Measurements from ENCODE around the gene GPR83.

The GPR83 gene

GRCh38 chr11:94424662-94425061, 23.4 kb upstream of the GPR83 start:
- H3K9me3 ChIP-seq (ENCODE audit: control insufficient read depth, insufficient read depth, low read length): no peaks in the 10 kb centered on the region
- H3K79me2 ChIP-seq (ENCODE audit: control insufficient read depth, low read length): peaks cover 5% of the 10 kb centered on the region; the same call in 1 of the 2 replicates
- H3K4me2 ChIP-seq (ENCODE audit: low read length): no peak overlapping the region
- no peaks in the 10 kb centered on the region for H3F3A ChIP-seq (ENCODE audit: control insufficient read depth, insufficient read depth)
- no peak overlapping the region for H3K27ac ChIP-seq (ENCODE audit: low read depth, low read length)
- H3K36me3 ChIP-seq (ENCODE audit: control insufficient read depth, low read length): peaks cover 74% of the 10 kb centered on the region
- no peaks in the 10 kb centered on the region for H3K9me2 ChIP-seq (replicated peaks; ENCODE audit: control insufficient read depth, low read length)
- no peaks in the 10 kb centered on the region for H4K20me1 ChIP-seq (ENCODE audit: control insufficient read depth, insufficient read depth, low read depth, low read length)
- no peaks in the 10 kb centered on the region for H3K27me3 ChIP-seq (ENCODE audit: control insufficient read depth, low read length)
- H3K4me1 ChIP-seq (ENCODE audit: control insufficient read depth, low read length): peaks cover 7% of the 10 kb centered on the region; the same call in 1 of the 2 replicates
- TF ChIP-seq EZH2phosphoT487 (IDR thresholded peaks at IDR 0.05; ENCODE audit: borderline replicate concordance, low read length): no peak
- no peak for TF ChIP-seq CTCF (IDR thresholded peaks at IDR 0.05; ENCODE audit: low read depth, low read length, poor library complexity, severe bottlenecking)
- H3K4me3 ChIP-seq (ENCODE audit: low read length): no peak overlapping the region

- Histone ChIP-seq H3K4me2 (ENCODE audit: low read length) (no peak overlapping the region), H3K36me3 (ENCODE audit: control insufficient read depth, low read length) (peaks cover 70% of the 10 kb centered on the region)
- TF ChIP-seq EZH2phosphoT487 (IDR thresholded peaks at IDR 0.05; ENCODE audit: borderline replicate concordance, low read length) (no peak), CTCF (IDR thresholded peaks at IDR 0.05; ENCODE audit: low read depth, low read length, poor library complexity, severe bottlenecking) (no peak)
Observed at GRCh38 chr11:94424011-94424410, 22.8 kb upstream of the GPR83 start.

GRCh38 chr11:94423507-94423906, 22.3 kb upstream of the GPR83 start:
- H3K4me1 ChIP-seq (ENCODE audit: control insufficient read depth, low read length): peaks cover 7% of the 10 kb centered on the region; the same call in 1 of the 2 replicates
- H3K9me3 ChIP-seq (ENCODE audit: control insufficient read depth, insufficient read depth, low read length): no peaks in the 10 kb centered on the region
- H3K79me2 ChIP-seq (ENCODE audit: control insufficient read depth, low read length): peaks cover 5% of the 10 kb centered on the region; the same call in 1 of the 2 replicates
- no peaks in the 10 kb centered on the region for H3K27me3 ChIP-seq (ENCODE audit: control insufficient read depth, low read length)
- peaks cover 69% of the 10 kb centered on the region for H3K36me3 ChIP-seq (ENCODE audit: control insufficient read depth, low read length)
- H3K4me2 ChIP-seq (ENCODE audit: low read length): no peak overlapping the region
- no peak overlapping the region for H3K4me3 ChIP-seq (ENCODE audit: low read length)
- no peak for TF ChIP-seq CTCF (IDR thresholded peaks at IDR 0.05; ENCODE audit: low read depth, low read length, poor library complexity, severe bottlenecking)
- TF ChIP-seq EZH2phosphoT487 (IDR thresholded peaks at IDR 0.05; ENCODE audit: borderline replicate concordance, low read length): no peak
- H3F3A ChIP-seq (ENCODE audit: control insufficient read depth, insufficient read depth): no peaks in the 10 kb centered on the region
- no peaks in the 10 kb centered on the region for H4K20me1 ChIP-seq (ENCODE audit: control insufficient read depth, insufficient read depth, low read depth, low read length)
- H3K27ac ChIP-seq (ENCODE audit: low read depth, low read length): no peak overlapping the region
- H3K9me2 ChIP-seq (replicated peaks; ENCODE audit: control insufficient read depth, low read length): no peaks in the 10 kb centered on the region

More at GRCh38 chr11:94424011-94424410, 22.8 kb upstream of the GPR83 start:
- Histone ChIP-seq H3K79me2 (ENCODE audit: control insufficient read depth, low read length) (peaks cover 5% of the 10 kb centered on the region; the same call in 1 of the 2 replicates), H3F3A (ENCODE audit: control insufficient read depth, insufficient read depth) (no peaks in the 10 kb centered on the region), H4K20me1 (ENCODE audit: control insufficient read depth, insufficient read depth, low read depth, low read length) (no peaks in the 10 kb centered on the region), H3K4me1 (ENCODE audit: control insufficient read depth, low read length) (peaks cover 7% of the 10 kb centered on the region; the same call in 1 of the 2 replicates), H3K9me2 (replicated peaks; ENCODE audit: control insufficient read depth, low read length) (no peaks in the 10 kb centered on the region), H3K4me3 (ENCODE audit: low read length) (no peak overlapping the region), H3K27me3 (ENCODE audit: control insufficient read depth, low read length) (no peaks in the 10 kb centered on the region), H3K9me3 (ENCODE audit: control insufficient read depth, insufficient read depth, low read length) (no peaks in the 10 kb centered on the region), H3K27ac (ENCODE audit: low read depth, low read length) (no peak overlapping the region)

Data from DOHH2 (cell line).